HG03175 (cell line): ENCODE measurements around the gene ACVR1B.
"Not testable (repeated sequence)": the region's sequence is repeated elsewhere in the genome, so short reads cannot be mapped to it uniquely, and the experiment has no call there.

Experiments used
- ATAC-seq: cut with Tn5 transposase; IDR thresholded peaks from one replicate; pipeline ENCODE4 v1.9.1; 2021; ENCODE audit warnings: mild to moderate bottlenecking, moderate library complexity; ENCODE audit not compliant: unreplicated experiment

The ACVR1B gene

DNA sequence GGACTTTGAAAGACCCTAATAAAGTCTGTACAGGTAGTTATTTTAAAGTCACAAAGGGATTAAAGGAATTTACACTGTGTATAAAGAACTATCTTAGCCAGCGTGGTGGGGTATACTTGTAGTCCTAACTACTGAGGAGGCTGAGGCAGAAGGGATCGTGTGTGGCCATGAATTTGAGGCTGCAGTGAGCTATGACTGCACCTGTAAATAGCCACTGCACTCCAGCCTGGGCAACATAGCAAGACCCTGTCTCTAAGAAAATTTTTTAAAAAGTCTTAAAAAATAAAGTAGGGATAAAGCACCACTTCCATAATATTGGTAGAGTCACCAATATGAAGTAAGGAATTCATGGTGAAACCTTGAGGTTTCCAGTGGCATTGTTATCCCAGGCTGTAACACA is 18.1 kb downstream of the ACVR1B start:
- no peak for ATAC-seq

DNA sequence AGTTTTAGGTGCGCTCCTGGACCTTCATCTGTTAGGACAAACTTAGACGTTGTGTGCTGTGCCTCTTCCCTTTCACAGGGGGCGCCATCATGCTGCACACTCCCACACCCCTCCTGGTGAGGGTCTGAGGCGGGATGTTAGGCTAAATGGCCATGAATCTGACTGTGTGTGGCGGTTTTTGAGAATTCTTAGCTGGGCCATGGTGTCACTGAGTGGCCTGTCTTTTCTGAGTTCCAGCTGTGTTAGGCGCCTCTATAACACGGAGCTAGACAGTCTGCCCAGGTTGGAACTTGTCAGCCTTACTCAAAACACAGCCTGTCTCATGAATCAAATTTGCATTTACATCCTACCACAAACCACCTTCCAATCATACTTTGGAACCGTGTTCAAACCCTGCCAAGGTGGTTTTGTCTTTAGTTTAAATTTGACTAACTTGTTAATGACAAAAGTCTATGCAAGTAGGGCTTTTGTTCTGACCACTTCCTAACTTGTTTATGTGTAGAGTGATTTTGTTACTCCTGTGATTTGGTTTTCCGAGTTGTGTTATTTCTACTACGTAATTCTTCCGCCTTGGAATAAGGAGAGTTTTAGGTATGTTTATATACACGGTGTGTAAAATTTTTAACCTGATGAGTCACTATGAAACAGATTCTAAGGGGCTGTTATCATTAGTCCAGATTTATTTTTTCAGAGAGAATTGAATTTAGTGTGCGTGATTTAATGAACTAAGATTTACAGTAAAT is 19.6 kb downstream of the ACVR1B start:
- ATAC-seq, result peak; percentile 92

GRCh38 chr12:51971679-51972421 is 20.4 kb downstream of the ACVR1B start:
- ATAC-seq, result peak; percentile 42

GRCh38 chr12:51972422-51972812 is 20.9 kb downstream of the ACVR1B start:
- ATAC-seq, result no peak

- ATAC-seq, result no peak
Measured at GRCh38 chr12:51972849-51973273, 21.4 kb downstream of the ACVR1B start.

- ATAC-seq, result no peak
Measured at GRCh38 chr12:51973560-51973959, 22.1 kb downstream of the ACVR1B start.

DNA sequence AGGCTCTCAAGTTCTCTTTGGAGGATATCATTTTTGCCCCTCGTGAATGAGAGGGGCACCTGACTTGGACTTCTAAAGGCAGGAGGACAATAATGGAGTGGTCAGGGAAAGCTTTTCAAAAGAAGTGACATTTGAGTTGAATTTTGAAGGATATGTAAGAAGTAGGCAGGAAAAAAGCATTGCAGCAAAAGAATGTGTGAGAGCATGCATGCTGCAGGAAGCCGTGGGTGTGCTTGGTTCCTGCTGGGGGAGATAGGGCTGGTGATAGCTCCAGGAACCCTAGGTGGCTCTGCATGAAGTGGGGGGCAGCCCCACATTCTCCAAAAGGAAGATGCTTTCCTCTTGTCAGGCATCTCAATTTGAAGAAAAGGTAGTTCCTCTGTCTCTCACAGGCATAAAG is 23.1 kb downstream of the ACVR1B start:
- ATAC-seq, result no peak

DNA sequence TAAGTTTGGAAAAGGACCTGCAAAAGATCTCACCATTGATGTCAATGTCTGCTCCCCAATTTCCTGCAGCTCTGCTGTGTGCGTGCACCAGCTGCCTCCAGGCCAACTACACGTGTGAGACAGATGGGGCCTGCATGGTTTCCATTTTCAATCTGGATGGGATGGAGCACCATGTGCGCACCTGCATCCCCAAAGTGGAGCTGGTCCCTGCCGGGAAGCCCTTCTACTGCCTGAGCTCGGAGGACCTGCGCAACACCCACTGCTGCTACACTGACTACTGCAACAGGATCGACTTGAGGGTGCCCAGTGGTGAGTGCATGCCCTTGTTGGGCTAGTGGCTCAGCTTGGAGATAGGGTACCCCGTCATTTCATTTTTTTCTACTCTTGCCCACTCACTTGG is 23.7 kb downstream of the ACVR1B start:
- no peak for ATAC-seq

DNA sequence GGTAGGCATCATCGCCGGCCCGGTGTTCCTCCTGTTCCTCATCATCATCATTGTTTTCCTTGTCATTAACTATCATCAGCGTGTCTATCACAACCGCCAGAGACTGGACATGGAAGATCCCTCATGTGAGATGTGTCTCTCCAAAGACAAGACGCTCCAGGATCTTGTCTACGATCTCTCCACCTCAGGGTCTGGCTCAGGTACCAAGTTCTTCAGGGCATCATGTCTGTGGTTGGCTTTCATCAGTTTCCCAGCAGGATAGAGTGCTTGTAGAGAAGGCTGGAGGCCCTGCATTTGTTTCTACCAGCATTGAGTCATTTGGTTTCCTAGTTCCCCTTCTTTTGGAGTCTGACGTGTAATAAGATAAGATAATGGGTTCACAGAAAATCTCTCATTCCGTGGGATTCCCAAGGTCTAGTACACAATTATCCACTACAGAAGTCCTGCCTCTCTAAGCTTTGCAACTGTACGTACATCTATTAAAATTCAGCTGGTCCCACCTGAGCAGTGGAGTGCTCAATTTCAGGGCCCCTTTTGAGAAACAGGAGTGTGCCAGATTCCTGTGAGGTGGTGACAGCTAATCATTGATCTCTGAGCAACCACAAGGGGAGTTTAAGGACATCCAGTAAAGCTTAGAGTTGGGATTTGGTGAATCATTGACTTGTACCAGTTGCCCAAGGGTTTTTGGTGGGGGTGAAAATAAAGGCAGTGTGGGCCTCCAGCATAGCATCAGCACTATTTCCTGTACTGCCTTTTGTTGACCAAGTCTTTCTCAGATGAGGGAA is 25.1 kb downstream of the ACVR1B start:
- ATAC-seq, result no peak

- ATAC-seq, result no peak
Measured at GRCh38 chr12:51977320-51977753, 25.8 kb downstream of the ACVR1B start.

- ATAC-seq, result not testable (repeated sequence)
Measured at GRCh38 chr12:51979306-51979705, 27.8 kb downstream of the ACVR1B start.

GRCh38 chr12:51980051-51980808 is 28.7 kb downstream of the ACVR1B start:
- peak; percentile 75 for ATAC-seq

GRCh38 chr12:51980809-51981127 is 29.3 kb downstream of the ACVR1B start:
- ATAC-seq, result no peak

DNA sequence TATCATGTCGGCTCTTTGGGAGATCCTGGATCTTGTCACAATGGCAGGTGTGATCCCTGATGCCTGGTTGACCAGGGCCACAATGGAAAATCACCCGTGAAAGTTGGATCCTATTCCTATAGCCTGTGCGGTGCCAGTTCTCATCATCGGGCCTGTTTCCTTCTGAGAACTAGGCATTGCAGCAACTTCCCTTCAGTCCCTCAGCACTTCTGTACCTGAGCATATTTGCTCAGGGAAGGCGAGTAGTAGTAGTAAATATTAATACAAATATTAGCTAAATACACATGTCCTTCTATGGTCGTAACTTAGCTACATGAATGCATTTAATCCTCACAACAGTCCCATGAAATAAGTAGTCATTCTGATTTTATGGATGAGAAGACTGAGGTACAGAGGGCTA is 33.2 kb downstream of the ACVR1B start:
- no peak for ATAC-seq

DNA sequence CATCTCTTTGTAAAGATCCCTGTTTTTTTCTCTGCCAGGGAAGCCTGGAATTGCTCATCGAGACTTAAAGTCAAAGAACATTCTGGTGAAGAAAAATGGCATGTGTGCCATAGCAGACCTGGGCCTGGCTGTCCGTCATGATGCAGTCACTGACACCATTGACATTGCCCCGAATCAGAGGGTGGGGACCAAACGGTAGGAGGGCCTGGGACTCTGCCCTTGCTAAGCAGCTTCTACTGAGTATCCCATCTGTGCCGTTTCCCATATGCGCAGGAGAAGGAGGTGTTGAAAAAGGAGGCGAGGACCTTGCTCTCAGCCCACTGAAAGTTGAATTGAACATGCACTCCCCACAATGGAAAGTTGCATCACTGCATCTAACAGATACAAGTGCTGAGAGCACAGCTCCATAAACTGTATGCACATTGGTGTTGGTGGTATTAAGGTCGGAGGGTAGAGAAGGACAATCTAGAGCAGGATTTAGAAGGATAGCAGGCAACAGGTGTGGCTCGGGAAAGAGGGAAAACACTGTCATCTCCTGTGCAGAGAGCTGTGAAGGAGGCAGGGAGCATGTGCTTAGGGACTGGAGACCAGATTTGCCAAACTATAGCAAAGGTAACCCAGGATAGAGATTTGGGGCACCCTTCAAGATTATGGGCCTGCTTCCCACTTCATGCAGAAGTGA is 33.8 kb downstream of the ACVR1B start:
- no peak for ATAC-seq

GRCh38 chr12:51986834-51987233 is 35.3 kb downstream of the ACVR1B start:
- no peak for ATAC-seq

- no peak for ATAC-seq
Measured at GRCh38 chr12:51992246-51992645, 40.7 kb downstream of the ACVR1B start.

DNA sequence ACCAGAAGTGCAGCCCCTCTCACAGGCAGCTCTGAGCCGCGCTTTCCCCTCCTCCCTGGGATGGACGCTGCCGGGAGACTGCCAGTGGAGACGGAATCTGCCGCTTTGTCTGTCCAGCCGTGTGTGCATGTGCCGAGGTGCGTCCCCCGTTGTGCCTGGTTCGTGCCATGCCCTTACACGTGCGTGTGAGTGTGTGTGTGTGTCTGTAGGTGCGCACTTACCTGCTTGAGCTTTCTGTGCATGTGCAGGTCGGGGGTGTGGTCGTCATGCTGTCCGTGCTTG is 43.0 kb downstream of the ACVR1B start:
- ATAC-seq, result no peak

DNA sequence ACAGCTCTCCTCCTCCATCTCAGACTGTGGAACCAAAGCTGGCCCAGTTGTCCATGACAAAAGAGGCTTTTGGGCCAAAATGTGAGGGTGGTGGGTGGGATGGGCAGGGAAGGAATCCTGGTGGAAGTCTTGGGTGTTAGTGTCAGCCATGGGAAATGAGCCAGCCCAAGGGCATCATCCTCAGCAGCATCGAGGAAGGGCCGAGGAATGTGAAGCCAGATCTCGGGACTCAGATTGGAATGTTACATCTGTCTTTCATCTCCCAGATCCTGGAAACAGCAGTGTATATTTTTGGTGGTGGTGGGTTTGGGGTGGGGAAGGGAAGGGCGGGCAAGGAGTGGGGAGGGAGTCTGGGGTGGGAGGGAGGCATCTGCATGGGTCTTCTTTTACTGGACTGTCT is 43.5 kb downstream of the ACVR1B start:
- no peak for ATAC-seq

DNA sequence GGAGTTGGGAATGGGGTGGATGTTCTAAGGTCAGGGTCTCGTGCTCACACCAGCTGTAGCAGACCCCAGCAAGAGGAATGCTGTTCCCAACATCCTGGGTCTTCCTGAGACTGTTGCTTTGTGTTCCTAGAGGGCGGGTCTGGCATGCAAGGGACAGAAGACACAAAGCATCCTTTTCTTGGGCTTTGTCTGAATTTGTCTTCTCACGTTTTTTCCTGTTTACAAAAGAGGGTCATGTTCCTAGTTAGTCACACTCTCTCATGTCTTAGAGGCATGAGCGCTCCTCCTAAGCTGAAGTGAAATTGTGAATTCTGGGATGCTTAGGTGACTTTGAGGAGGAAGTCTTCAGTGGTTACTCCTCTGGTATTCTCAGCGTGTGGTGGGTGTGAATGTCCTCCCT is 45.6 kb downstream of the ACVR1B start:
- ATAC-seq, result no peak
